OCI-LY3 (cell line): ENCODE measurements around the gene HNRNPDL.

ENCODE experiments used
- EZH2phosphoT487 ChIP-seq: fragments of 200-600 bp; shearing (Covaris generic); IDR thresholded peaks from 2 replicates; pipeline ENCODE4 v1.6.1; 2018; ENCODE audit warnings: antibody characterized with exemption, mixed run types, low read depth
- TF ChIP-seq, protein P1 (sequence below): fragments of 200-600, 300-600 bp; sonication (generic); IDR thresholded peaks from 2 replicates; pipeline ENCODE4 v1.5.1; 2014; ENCODE audit warnings: antibody characterized with exemption, low read length, low read depth

- TF ChIP-seq, protein P1, sequence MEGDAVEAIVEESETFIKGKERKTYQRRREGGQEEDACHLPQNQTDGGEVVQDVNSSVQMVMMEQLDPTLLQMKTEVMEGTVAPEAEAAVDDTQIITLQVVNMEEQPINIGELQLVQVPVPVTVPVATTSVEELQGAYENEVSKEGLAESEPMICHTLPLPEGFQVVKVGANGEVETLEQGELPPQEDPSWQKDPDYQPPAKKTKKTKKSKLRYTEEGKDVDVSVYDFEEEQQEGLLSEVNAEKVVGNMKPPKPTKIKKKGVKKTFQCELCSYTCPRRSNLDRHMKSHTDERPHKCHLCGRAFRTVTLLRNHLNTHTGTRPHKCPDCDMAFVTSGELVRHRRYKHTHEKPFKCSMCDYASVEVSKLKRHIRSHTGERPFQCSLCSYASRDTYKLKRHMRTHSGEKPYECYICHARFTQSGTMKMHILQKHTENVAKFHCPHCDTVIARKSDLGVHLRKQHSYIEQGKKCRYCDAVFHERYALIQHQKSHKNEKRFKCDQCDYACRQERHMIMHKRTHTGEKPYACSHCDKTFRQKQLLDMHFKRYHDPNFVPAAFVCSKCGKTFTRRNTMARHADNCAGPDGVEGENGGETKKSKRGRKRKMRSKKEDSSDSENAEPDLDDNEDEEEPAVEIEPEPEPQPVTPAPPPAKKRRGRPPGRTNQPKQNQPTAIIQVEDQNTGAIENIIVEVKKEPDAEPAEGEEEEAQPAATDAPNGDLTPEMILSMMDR: no peak
- TF ChIP-seq EZH2phosphoT487: no peak
Measured at GRCh38 chr4:82403725-82404124, 26.5 kb downstream of the HNRNPDL start.
